T-helper 2 cell (primary cell): ENCODE results near the gene ARHGDIB.

Source experiments
- DNase-seq, 5 experiments: peaks; one replicate each; pipeline versions ENCODE4 v3.0.0 to v3.0.0-alpha.2; 2012 to 2022

ARHGDIB gene

DNA sequence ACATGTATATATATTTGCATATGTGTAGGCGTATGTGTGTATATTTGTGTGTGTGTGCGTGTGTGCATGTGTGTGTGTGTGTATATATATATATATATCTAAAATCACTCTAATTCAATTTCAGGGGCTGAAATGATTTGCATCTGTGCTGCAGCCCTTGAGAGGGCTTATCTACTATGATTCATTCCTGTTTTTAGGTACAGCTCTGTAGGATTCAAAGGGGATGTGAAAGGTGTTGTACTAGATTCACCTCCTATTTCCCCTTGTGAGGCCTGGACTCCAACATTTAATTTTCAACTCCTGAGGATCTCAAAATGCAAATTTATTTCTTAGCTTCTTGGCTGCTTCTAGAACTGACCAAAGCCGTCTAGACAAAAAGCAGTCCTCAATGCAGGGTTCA lies 34.1 kb downstream of the ARHGDIB start:
- no peak for DNase-seq

DNA sequence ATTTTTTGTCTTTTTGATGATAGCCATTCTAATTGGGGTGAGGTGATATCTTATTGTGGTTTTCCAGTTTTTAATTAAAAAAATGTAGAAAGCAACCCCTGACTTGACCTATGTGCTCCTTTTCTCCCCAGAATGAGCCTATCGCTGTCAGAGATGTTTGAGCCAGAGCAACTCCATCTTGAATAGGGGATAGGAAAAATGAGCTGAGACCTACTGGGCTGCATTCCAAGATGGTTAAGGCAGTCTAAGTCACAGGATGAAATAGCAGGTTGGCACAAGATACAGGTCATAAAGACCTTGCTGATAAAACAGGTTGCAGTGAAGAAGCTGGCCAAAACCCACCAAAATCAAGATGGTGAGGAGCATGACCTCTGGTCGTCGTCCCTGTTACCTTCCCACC lies 36.9 kb downstream of the ARHGDIB start:
- no peak for DNase-seq

DNA sequence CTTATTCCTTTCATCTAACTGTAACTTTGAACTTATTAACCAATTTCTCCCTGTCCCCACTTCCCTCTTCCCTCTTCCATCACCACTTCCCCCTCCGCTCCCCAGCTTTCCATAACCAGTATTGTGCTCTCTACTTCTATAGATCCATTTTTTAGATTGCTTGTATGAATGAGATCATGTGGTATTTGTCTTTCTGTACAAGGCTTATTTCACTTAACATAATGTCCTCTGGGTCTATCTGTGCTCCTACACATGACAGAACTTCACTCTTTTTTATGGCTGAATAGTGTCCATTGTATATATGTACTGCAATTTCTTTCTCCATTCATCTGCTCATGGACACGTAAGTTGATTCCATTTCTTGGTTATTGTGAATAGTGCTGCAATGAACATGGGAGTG lies 37.5 kb downstream of the ARHGDIB start:
- no peak for DNase-seq

DNA sequence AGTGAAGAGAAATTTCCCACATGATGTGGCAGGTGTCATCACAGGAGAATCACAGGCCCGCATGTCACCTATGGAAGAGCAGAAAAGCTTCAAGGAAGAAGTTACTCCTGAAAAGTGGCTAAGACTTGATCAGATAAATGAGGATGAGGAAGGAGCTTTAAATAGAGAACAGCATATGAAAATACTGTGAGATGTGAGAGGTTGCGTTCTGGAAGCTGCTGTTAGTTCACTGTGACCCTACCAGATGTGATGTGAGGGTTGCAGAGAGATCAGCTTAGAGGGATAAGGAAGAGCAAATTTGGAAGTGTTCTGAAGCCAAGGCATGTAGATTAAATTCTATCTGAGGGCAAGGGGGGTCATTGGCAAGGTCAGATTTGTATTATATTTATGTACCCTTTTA lies 40.2 kb downstream of the ARHGDIB start:
- DNase-seq = no peak

DNA sequence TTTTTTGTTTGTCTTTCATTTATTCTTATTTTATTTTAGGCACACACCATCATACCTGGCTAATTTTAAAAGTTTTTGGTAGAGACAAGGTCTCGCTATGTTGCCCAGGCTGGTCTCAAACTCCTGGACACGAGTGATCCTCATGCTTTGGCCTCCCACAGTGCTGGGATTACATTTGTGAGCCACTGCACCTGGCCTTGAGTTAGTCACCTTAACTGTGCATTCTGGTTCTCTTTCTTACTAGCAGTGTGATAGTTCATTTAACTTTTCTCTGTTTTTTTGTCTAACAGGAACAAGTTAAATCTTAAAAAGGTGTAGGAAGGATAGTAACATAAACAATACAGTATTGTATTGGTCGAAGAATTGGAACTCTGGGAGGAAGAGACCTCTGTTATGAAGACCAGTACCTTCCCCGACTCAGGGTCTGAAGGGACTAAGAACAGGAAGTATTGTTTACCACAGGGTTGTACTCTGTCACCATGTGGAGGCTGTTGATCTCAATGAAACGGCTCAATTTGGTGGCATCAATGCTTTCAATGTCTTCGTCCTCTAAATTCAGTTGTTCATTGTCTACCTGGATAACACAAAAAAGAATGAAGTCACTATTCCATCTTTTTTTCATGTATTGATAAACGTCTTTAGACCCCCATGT lies 40.8 kb downstream of the ARHGDIB start:
- peak in 1 of 5 experiments; percentile 54 for DNase-seq

DNA sequence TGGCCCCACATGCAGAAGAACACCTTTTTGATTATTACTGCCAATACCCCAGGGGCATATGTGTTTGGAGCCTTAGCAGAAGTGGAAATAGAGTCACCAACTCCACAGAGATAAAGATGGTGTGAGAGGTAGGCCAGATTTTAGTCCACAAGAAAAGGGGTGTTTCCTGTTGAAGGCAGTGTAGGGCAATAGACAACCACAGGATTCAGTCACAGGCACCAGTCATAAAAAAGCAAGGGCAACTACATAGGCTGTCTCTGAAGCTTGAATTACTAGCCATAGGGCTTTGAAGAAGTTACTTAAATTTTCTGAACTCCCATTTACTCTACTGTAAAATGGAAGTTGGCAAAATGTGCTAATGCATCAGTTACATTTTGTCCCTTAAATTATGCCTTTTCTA lies 41.9 kb downstream of the ARHGDIB start:
- DNase-seq = peak in 1 of 5 experiments; percentile 45

DNA sequence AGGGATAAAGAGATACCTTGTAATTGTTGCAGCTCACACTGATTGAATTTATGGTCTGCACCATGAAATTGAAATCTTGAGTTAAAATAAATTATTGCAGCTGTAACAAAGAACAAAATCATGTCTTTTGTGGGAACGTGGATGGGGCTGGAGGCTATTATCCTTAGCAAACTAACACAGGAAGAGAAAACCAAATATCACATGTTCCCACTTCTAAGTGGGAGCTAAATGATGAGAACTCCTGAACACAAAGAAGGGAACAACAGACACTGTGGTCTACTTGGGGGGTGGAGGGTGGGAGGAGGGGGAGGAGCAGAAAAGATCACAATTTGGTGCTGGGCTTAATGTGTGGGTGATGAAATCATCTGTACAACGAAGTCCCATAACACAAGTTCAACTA lies 45.7 kb downstream of the ARHGDIB start:
- DNase-seq = no peak

DNA sequence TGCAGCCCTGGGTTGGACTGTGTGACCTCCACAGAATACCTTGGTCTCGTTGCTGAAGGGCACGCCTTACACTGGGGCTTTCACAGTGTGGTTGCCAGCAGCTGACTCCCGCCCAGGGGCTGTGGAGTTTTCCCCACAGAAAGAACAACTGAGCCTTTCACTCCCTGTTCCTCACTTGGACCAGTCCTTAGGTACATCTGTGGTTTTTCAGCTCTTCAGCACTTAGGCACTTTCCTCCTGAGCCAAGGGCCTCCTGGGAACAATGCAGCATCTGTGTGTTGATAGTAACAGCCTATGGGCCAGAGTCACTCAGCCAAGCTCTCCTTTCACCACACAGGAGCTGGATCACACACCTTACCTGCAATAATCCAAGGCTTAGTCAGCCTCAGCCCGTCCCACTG lies 48.0 kb downstream of the ARHGDIB start:
- no peak for DNase-seq

DNA sequence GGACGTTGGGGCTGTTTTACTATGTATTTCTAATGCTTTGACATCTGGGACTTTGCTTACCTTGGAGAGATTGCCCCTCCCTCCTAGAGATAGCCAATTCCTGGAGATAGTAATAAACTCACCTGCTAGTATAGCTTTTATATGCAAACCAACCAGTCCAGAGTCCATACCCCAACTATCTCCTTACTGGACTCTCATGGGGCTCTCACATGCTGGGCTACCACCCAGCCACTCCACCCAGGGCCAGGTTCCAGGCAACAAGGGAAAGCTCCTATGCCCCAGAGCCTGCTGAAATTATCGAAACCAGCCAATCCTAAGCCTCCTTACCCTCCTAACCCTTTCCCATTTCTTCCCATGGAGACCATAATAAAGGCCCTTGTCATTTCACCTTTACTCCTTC lies 50.3 kb downstream of the ARHGDIB start:
- no peak for DNase-seq

DNA sequence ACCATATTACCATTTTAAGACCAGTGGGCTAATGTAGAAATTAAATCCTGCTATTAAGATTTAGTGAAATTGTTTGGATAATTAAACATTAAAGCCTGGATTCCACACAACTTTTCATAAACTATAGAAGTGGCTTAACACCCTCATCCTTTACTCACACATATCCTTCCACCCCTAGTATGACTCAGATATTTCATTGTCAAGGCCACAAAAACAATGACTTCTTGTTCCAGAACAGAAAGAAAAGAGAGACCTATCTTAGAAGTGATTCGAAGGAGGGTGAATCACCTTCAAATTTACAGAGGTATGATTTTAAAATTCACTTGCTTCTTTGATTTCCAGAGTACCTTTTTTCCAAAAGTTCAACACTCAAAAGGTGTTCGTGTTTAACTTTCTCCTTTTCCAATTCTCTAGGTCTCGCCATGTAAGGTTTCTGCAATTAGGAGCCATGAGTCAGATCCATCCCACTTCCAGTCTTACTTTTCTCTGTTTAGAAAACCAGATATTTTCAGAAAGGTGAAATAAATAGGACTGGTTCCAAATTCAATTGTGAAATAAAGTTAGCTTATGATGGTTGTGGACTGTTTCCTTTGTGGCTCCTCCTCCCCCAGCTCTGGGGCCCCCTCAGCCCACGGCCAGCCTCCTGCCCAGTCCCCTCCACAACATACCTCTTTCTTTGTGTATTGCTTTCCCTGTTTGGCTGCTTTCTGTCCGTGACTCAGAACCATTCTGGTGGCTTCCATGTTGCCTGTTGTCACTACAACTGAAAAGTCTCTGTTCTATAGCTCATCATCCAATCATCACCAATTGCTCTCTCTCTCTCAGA lies 51.1 kb downstream of the ARHGDIB start:
- peak in 1 of 5 experiments; percentile 23 for DNase-seq

DNA sequence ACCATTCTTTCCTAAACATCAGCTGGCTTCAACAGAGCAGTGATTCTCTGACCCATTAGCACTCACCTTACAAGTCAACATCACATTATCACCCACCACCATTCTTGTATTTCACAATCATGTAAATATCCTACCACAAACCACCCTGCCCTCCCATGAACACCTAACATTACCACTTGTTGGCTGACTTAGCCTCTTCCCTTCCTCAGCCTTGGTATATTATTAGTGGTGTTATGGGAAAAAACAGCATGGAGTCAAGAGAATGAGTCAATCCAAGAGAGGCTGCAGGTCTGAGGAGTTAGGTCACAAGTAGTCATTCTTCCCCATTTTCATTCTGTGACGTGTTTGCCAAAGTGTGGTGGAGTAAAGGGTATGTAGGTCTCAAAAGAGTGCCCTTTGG lies 53.4 kb downstream of the ARHGDIB start:
- no peak for DNase-seq

DNA sequence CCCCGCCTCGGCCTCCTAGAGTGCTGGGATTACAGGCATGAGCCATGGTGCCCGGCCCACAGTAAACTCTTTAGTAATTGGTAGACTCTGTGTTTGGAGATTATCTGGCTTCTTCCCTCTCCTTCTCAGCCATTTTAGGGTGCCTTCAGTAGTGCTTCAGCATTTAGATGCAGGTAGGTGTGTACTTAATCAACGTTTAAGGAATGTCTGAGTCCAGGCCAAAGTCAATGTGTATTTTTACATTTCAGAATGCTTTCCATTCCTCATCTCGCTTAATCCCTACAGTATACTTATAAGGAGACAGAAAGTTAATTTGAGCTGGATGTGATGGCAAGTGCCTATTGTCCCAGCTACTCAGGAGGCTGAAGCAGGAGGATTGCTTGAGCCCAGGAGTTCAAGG lies 55.3 kb downstream of the ARHGDIB start:
- no peak for DNase-seq

DNA sequence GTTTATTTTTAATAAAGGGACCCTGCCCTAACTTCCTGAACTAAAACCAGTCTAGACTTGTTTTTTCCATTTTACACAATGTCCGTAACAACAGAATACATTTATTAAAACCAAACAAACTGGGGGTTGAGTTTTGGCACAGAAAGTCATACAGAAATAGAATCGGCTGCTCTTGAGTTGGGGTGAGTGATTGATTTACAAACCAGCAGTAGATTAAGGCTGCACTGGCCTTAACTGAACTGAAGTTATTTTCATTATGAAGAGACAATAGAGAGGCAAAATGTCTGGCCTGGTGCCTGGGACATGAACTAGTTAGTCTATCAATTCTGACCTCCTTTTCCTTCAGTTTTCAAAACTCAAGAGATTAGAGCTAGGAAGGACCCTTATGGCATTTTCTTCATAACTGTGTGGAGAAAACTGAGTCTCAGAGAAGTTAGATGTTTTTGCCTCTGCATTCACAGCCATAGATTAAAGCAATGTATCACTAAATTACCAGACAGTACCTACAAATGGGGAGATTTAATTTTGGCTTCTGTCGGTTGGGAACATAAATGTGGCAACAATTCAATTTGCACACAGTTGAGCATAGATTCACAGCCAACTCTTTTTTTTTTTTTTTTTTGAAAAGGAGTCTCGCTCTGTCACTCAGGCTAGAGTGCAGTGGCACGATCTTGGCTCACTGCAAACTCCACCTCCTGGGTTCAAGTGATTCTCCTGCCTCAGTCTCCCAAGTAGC lies 56.0 kb downstream of the ARHGDIB start:
- no peak for DNase-seq

DNA sequence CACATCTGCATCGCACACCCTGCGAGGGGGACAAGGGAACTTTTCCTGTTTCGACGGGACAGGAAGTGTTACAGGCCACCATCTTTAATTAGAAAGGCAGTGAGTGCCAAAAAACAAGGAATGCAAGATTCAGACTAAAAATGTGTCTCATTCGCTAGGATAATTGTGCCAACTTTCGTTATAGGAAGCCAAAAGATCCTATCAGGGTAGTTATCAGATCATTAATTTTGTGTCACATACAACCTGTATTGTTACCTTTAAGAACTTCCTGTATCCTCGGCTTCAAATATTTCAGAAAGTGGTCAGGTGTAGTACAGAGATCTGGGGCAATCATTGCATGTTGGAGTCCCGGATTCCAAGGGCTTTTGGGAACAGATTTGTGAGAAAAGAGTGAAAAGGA lies 56.5 kb downstream of the ARHGDIB start:
- no peak for DNase-seq

DNA sequence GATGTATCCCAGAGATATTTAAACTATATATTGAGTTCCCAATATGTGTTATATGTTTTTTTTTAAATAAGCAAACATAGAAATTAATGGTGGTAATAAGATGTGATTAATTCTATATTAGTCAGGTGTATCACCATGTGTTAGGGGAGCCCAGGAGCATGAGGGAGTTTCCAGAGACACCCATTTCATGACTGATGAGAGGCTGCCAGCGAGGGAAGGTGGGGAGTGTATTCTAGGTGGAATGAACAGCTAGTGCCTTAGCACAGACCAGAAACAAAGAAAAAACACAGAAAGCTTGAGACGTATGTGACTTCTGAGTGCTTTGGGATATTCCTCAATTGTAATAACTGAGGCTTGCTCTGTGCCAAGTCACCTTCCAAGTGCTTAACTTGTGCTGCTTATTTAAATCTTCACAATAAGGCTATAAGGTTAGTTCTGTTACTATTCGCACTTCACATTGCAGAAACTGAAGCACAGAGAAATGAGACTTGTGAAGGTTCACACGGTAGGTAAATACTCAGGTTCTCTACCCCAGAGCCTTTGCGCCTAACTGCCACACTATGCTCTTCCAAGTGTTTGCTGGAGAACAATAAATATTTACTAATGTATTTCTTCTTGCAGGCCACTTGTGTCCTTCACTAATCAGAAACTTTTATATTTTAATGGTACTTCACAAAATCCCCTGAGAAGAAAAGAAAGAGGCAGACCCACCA lies 57.9 kb downstream of the ARHGDIB start:
- DNase-seq = no peak

DNA sequence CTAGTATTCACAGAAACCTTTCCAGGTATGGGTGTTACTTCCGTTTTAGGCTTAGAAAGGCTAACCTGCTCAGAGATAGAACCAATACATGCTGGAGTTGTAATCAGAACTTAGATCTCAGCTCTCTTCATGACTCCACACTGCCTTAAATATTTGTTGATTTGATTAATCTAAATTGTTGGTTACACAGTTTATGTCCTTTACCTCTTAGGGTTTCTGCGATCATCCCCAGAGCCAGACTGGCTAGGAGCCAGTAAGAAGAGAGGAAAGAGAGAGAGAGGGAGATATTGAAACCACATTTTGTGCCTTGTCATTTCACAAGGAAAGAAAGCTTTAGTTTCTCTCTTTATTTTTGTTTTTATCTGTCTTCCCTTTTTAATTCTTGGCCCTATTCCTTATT lies 58.9 kb downstream of the ARHGDIB start:
- no peak for DNase-seq

DNA sequence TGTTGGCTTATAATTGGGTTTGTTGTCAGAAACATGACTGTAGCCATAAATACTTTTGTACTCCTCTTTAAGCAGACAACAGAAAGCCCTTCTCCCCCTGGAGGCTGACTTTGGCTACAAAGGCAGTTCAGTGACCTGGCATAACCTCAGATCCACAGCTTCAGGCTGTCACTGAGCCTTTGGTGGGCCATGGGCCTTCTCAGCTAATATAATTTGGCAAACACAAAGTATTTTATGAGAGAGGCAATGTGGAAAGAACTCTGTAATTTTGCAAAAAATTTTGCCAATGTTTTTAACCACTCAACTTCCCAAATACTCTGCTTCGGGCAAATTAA lies 60.2 kb downstream of the ARHGDIB start:
- no peak for DNase-seq

DNA sequence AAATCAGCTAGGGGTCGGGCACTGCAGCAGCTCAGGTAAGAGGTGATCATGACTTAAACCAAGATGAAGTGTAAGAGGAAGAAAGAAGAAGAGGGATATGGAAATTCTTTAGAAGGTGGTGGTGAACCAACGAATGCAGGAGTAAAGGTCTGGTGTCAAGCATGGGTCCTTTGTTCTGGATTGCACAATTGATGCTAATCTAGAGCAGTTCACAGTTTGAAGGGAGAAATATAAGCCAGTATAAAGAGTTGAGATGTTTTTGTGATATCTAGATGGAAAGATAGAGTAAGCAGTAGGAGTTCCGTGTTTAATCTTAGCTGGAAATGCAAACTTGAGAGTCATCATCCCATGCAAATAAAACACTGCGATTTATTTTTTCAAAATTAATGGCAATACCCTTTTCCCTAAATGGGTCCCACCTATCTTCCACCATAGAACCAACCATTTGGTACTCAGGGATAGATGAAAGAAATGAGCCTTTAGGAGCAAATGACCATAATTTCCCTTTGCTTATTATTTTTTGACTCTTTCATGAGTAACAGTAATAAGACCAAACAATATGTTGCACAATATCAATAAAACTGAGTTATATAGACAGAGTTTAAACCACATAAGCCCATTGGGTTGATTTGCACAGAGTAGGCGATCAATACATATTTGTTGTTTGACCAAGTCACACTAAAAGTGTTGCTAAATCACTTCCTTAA lies 60.7 kb downstream of the ARHGDIB start:
- no peak for DNase-seq

DNA sequence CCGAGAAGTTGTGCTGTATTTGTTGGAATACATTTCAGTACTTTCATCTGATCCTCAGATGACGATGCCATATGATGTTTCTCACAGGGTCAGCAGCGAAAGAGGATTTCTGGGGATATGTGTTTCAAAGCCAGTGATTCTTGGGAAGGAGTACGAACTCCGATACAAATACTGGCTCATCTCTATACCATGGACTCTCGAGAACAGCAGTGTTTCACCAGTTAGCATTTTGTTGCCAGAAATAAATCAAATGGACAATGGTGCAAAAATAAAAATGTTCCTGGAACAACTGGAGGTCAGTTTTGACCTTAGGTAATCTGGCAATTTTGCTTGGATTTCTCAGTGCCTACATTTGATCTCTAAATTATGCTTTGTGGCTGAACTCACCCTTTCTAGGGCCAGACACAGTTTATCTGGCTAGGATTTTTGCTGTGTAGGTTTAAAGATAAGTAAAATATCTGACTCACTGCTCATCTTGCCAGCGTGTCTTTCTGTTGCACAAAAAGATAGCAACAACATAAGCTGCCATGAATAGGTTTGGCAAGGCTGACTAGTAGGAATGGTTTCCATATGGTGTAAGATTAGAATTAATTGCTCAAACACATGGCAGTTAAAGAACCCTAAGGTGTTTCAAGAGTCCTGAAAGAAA lies 64.8 kb downstream of the ARHGDIB start:
- no peak for DNase-seq

DNA sequence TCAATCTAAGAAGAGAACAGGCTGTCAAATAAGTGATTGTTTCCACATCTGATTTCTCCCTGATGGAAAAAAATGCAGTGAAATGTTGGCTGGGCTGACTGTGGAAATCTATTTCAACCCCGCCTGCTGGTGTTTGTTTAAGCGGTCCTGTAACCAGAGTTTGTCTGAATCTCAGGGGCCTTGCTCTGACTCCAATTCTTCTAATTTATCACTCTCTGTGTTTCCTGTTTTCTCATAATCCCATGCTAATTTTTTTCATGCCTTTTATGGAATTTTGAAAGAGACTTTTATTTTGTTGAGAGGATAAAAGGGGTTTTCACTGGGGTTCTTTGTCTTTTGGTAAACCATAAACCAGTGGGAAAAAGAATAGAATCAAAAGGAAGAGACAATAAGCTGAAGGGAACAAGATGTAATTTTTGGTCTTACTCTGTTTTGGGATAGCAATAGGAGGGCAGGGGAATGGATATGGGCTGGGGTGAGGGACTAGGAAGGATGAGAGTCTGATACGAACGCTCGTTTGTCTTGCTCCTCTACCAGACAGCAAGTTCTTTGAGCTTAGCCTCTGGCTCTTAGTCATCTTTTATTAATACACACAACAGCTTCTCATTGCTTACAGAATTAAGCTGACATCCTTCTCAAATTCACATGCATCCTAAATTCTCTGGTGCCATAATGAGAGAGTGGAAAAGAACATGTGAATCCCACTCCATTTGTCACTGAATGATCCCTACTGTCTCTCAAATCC lies 67.7 kb downstream of the ARHGDIB start:
- no peak for DNase-seq
